OCI-LY7 (cell line): Measurements from ENCODE around the gene CLASP2.

Source experiments
- CTCF ChIP-seq: fragments of 200-600 bp; sonication (generic); conservative IDR thresholded peaks from 2 replicates; pipeline ENCODE4 v1.5.1; 2014; ENCODE audit warnings: mild to moderate bottlenecking, antibody characterized with exemption, low read length, moderate library complexity, mixed read lengths
- EZH2phosphoT487 ChIP-seq: fragments of 200-600 bp; sonication (generic); IDR thresholded peaks from 2 replicates; pipeline ENCODE4 v1.6.1; 2018; ENCODE audit warnings: low read depth, borderline replicate concordance, mild to moderate bottlenecking, mixed run types, antibody characterized with exemption, low read length, moderate library complexity, mixed read lengths

GRCh38 chr3:33458446-33458845 is 259.6 kb downstream of the CLASP2 start:
- TF ChIP-seq CTCF (no peak), EZH2phosphoT487 (no peak)
